HK-2 (cell line): ENCODE results near the gene MINAR1.

Experiments used
- DNase-seq: peaks from one replicate; pipeline ENCODE4 v3.0.0-alpha.2; 2018; ENCODE audit not compliant: unreplicated experiment

MINAR1 gene

GRCh38 chr15:79463781-79464270, 31.7 kb downstream of the MINAR1 start:
- DNase-seq = no peak

GRCh38 chr15:79466488-79466887, 34.4 kb downstream of the MINAR1 start:
- no peak for DNase-seq

GRCh38 chr15:79467865-79468586, 35.9 kb downstream of the MINAR1 start:
- DNase-seq = no peak

GRCh38 chr15:79472446-79472845, 40.3 kb downstream of the MINAR1 start:
- DNase-seq = no peak

DNA sequence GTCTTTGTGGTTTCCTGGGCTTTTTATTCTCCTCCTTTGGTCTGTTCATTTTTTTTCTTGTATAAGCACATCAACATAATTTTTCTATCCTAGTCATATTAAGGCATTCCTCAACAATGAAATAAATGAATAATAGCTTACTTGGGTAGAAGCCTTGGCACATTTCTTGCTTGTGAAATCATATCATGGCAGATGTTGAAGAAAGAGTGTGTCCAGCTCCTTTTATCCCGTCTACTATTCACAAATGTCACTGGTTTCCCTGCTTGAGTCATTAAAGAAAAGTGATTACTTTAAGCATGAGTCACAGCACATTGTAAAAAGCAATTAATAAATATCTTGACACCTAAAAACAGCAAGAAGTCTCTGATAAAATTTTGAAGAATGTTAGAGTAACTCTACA, 42.1 kb downstream of the MINAR1 start:
- DNase-seq = no peak

GRCh38 chr15:79475306-79475705, 43.2 kb downstream of the MINAR1 start:
- no peak for DNase-seq

DNA sequence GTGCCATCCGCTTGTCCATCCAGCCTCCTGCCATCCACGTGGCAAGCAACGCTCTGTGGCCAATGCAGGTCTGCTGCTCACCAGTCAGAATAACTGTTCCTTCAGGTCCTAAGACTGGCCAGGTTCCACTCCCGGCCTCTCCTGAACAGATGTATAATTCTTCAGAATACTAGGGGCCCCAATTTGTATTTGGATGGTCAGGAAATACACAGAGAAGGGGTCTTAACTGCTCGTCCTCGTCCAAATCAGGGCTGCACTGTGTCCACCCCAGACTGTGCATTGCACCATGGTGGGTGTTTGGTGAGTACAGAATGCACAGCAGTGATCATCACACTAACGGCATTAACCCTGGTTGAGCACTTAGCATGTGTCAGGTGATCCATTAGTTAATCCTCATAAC, 46.0 kb downstream of the MINAR1 start:
- DNase-seq = no peak

DNA sequence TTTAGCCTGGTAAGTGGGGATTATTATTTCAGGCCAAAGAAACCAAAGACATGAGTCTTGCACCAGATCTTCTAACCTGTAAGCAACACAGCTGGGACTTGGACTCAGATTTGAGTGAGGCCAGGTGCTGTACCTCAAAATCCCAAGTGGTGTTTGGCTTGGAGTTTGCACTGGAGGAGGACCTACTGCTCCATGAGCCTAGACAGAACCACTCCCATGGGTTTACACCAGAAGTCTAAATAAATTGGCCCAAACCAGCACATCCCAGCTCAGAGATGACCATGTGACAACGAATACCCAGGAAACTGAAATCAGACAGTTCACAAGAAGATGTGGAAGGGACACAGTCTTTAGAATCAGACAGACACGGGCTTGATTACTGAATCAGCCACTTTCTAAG, 47.5 kb downstream of the MINAR1 start:
- no peak for DNase-seq

- no peak for DNase-seq
These were observed 49.7 kb downstream of the MINAR1 start for GRCh38 chr15:79481793-79482192.
